Duodenal mucosa (tissue), 2 donors: ENCODE data around the gene SIRT2.
"Not testable (repeated sequence)": the region's sequence is repeated elsewhere in the genome, so short reads cannot be mapped to it uniquely, and the experiment has no call there.

Experiments used
- H3K27ac ChIP-seq: one replicate; pipeline ENCODE4 v1.7.0; 2013; ENCODE audit warnings: low read depth, low read length
- H3K27me3 ChIP-seq, 2 donors: one replicate each; pipeline ENCODE4 v1.7.0; 2013; ENCODE audit warnings: low read length in 2 of 2, control low read depth in 1 of 2; ENCODE audit not compliant: insufficient read depth in 2 of 2, control insufficient read depth in 1 of 2
- H3K36me3 ChIP-seq, 2 donors: one replicate each; pipeline ENCODE4 v1.7.0; 2013; ENCODE audit warnings: low read length in 2 of 2, control low read depth in 1 of 2; ENCODE audit not compliant: insufficient read depth in 2 of 2, control insufficient read depth in 1 of 2
- H3K4me1 ChIP-seq, 2 donors: one replicate each; pipeline ENCODE4 v1.7.0; 2013; ENCODE audit warnings: low read length in 2 of 2, control low read depth in 1 of 2; ENCODE audit not compliant: insufficient read depth in 2 of 2, control insufficient read depth in 1 of 2
- H3K4me3 ChIP-seq, 2 donors: one replicate each; pipeline ENCODE4 v1.7.0; 2013; ENCODE audit warnings: low read length in 2 of 2, low read depth in 1 of 2
- H3K9ac ChIP-seq, 2 donors: one replicate each; pipeline ENCODE4 v1.7.0; 2013; ENCODE audit warnings: low read length in 2 of 2, low read depth in 1 of 2
- H3K9me3 ChIP-seq, 2 donors: one replicate each; pipeline ENCODE4 v1.7.0; 2013; ENCODE audit warnings: low read length in 2 of 2, control low read depth in 1 of 2; ENCODE audit not compliant: control insufficient read depth in 1 of 2

Gene SIRT2

GRCh38 chr19:38854961-38855360, 44.5 kb downstream of the SIRT2 start:
- H3K36me3 ChIP-seq, H3K27me3 ChIP-seq, H3K9me3 ChIP-seq, H3K27ac ChIP-seq, H3K4me3 ChIP-seq, H3K9ac ChIP-seq: not testable (repeated sequence)
- peaks cover 10 to 26% of the 10 kb centered on the region in 2 donors for H3K4me1 ChIP-seq

DNA sequence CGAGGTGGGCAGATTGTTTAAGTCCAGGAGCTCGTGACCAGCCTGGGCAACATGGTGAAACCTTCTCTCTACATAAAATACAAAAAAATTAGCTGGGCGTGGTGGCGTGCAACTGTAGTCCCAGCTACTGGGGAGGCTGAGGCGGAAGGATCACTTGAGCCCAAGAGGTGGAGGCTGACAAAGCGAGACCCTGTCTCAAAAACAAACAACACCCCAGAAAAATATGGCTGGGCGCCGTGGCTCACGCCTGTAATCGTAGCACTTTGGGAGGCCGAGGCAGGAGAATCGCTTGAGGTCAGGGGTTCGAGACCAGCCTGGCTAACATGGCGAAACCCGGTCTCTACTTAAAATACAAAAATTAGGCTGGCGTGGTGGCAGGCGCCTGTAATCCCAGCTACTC, 46.2 kb downstream of the SIRT2 start:
- Histone ChIP-seq H3K9ac (peak overlapping the region in 1 of 2 donors; percentile 88), H3K4me1 (peaks cover 17 to 35% of the 10 kb centered on the region in 2 donors), H3K36me3 (peaks cover 0 to 5% of the 10 kb centered on the region in 2 donors), H3K4me3 (peak overlapping the region in 1 of 2 donors; percentile 76), H3K27ac (no peak overlapping the region), H3K27me3 (no peaks in the 10 kb centered on the region), H3K9me3 (no peaks in the 10 kb centered on the region)

- H3K4me1 ChIP-seq: peaks cover 19 to 37% of the 10 kb centered on the region in 2 donors
- H3K27ac ChIP-seq: peak overlapping the region; percentile 98
- peak overlapping the region; percentile 76 to 87 for H3K4me3 ChIP-seq
- peak overlapping the region; percentile 86 to 88 for H3K9ac ChIP-seq
- no peaks in the 10 kb centered on the region for H3K9me3 ChIP-seq
- no peaks in the 10 kb centered on the region for H3K27me3 ChIP-seq
- peaks cover 5 to 8% of the 10 kb centered on the region in 2 donors for H3K36me3 ChIP-seq
Measured at GRCh38 chr19:38852231-38853044, 47.0 kb downstream of the SIRT2 start.

DNA sequence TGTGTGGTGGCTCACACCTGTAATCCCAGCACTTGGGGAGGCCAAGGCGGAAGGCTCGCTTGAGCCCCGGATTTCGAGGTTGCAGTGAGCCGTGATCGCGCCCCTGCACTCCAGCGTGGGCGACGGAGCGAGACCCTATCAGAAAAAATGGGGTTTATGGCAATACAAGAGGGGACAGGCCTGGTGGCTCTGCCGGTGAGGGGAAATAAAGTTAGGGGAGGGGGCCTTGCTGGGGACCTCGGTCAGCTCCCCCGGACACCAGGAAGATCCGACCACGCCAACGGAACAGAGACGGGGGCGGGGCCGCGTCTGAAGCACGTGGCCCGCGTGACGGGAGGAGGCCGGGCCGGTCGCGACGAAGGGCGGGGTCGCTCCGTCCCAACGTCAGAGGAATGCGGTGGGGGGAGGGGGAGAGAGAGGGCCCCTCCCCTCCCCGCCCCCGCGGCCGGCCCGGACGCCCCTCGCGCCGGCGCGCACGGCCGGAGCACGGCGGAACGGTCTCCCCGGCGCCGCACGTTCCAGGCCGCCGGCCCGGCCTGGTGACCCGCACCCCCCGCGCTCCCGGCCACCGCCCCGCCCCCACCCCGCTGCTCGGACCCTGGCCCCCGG, 47.7 kb downstream of the SIRT2 start:
- Histone ChIP-seq H3K9ac (peak overlapping the region; percentile 96 to 99), H3K27ac (peak overlapping the region; percentile 98), H3K4me1 (peaks cover 23 to 42% of the 10 kb centered on the region in 2 donors), H3K9me3 (no peaks in the 10 kb centered on the region), H3K36me3 (peaks cover 12% of the 10 kb centered on the region in 2 donors), H3K4me3 (peak overlapping the region; percentile 76 to 87), H3K27me3 (no peaks in the 10 kb centered on the region)

GRCh38 chr19:38850976-38851621, 48.3 kb downstream of the SIRT2 start:
- peaks cover 23 to 42% of the 10 kb centered on the region in 2 donors for H3K4me1 ChIP-seq
- peak overlapping the region; percentile 98 for H3K27ac ChIP-seq
- peaks cover 16 to 18% of the 10 kb centered on the region in 2 donors for H3K36me3 ChIP-seq
- H3K9ac ChIP-seq: peak overlapping the region; percentile 96 to 99
- no peaks in the 10 kb centered on the region for H3K9me3 ChIP-seq
- no peaks in the 10 kb centered on the region for H3K27me3 ChIP-seq
- H3K4me3 ChIP-seq: peak overlapping the region; percentile 76 to 86

- H3K4me3 ChIP-seq: peak overlapping the region; percentile 76 to 86
- H3K36me3 ChIP-seq: peaks cover 22 to 24% of the 10 kb centered on the region in 2 donors
- no peaks in the 10 kb centered on the region for H3K27me3 ChIP-seq
- H3K9me3 ChIP-seq: no peaks in the 10 kb centered on the region
- peaks cover 23 to 42% of the 10 kb centered on the region in 2 donors for H3K4me1 ChIP-seq
- peak overlapping the region; percentile 98 for H3K27ac ChIP-seq
- peak overlapping the region; percentile 96 to 99 for H3K9ac ChIP-seq
Measured at GRCh38 chr19:38850436-38850975, 48.9 kb downstream of the SIRT2 start.

- peak within 1 kb of the TSS; percentile 100 for H3K27ac ChIP-seq
- peaks cover 25 to 29% of the 10 kb centered on the region in 2 donors for H3K36me3 ChIP-seq
- peaks cover 23 to 42% of the 10 kb centered on the region in 2 donors for H3K4me1 ChIP-seq
Measured at GRCh38 chr19:38849860-38850435, 49.5 kb downstream of the SIRT2 start, which contains the start of gene HNRNPL. Gene HNRNPL, minus strand, starts transcription at chr19:38849986. Its CDS starts 20 bp downstream, at chr19:38849966.

DNA sequence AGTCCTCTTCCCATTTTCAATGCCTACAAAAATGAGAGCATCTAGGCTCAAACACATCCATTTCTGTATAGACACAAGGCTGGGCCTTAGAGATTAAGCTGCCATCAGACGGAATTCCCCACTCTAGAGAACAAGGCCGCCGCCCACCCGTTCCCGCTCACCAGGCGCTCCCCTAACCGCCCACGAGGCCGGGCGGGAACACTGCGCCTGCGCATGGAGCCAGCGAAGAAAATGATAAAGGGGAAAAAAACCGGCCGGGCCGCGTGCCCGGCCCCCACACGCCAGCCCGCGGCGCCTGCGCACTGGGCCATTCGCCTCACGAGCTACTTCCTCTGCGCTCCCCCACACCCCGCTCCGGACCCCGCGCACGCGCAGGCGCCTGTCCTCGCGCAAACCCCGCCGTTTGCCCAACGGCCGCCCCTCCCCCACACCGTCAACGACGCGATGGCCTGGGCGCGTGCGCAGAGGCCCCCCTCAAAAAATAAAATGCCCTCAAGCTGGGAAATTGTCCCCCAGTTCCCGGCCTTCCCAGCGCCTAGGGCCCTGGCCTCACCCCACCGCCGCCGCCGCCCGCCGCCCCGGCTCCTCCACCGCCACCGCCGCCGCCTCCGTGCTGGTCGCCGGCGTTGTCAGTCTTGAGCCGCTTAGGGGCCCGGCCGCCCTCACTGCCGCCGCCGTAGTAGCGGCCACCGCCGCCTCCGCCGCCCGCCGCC, 50.1 kb downstream of the SIRT2 start:
- Histone ChIP-seq H3K4me3 (peak overlapping the region; percentile 81 to 95), H3K9ac (peak overlapping the region; percentile 74 to 85), H3K4me1 (peaks cover 23 to 42% of the 10 kb centered on the region in 2 donors), H3K36me3 (peaks cover 29 to 36% of the 10 kb centered on the region in 2 donors), H3K27me3 (no peaks in the 10 kb centered on the region), H3K27ac (peak overlapping the region; percentile 100), H3K9me3 (no peaks in the 10 kb centered on the region)

More at GRCh38 chr19:38849860-38850435, 49.5 kb downstream of the SIRT2 start, which contains the start of gene HNRNPL:
- H3K27me3 ChIP-seq: no peaks in the 10 kb centered on the region
- H3K4me3 ChIP-seq: peak within 1 kb of the TSS; percentile 86 to 95
- no peaks in the 10 kb centered on the region for H3K9me3 ChIP-seq
- H3K9ac ChIP-seq: peak within 1 kb of the TSS; percentile 96 to 99
